SK-N-SH (cell line): Measurements from ENCODE around the gene HMMR.

Source experiments
- CHD2 ChIP-seq: fragments of 150-350 bp; IDR thresholded peaks from 2 replicates; pipeline ENCODE4 v1.6.1; 2018; ENCODE audit warnings: low read length; ENCODE audit not compliant: partially characterized antibody
- CTCF ChIP-seq: fragments of 200-600 bp; sonication (generic); IDR thresholded peaks from 2 replicates; pipeline ENCODE4 v1.6.1; 2017; ENCODE audit warnings: antibody characterized with exemption, mild to moderate bottlenecking, moderate library complexity
- FOSL2 ChIP-seq: IDR thresholded peaks from 2 replicates; pipeline ENCODE4 v1.4.0; 2012; ENCODE audit warnings: low read depth, mild to moderate bottlenecking, moderate library complexity, borderline replicate concordance
- PBX3 ChIP-seq: IDR thresholded peaks from 2 replicates; pipeline ENCODE4; 2012
- TAF1 ChIP-seq: IDR thresholded peaks from 2 replicates; pipeline ENCODE4 v1.6.1; 2012; ENCODE audit warnings: low read depth, mild to moderate bottlenecking, low read length, moderate library complexity, borderline replicate concordance
- YY1 ChIP-seq: IDR thresholded peaks from 2 replicates; pipeline ENCODE4 v1.4.0; 2012; ENCODE audit warnings: low read depth, mild to moderate bottlenecking

DNA sequence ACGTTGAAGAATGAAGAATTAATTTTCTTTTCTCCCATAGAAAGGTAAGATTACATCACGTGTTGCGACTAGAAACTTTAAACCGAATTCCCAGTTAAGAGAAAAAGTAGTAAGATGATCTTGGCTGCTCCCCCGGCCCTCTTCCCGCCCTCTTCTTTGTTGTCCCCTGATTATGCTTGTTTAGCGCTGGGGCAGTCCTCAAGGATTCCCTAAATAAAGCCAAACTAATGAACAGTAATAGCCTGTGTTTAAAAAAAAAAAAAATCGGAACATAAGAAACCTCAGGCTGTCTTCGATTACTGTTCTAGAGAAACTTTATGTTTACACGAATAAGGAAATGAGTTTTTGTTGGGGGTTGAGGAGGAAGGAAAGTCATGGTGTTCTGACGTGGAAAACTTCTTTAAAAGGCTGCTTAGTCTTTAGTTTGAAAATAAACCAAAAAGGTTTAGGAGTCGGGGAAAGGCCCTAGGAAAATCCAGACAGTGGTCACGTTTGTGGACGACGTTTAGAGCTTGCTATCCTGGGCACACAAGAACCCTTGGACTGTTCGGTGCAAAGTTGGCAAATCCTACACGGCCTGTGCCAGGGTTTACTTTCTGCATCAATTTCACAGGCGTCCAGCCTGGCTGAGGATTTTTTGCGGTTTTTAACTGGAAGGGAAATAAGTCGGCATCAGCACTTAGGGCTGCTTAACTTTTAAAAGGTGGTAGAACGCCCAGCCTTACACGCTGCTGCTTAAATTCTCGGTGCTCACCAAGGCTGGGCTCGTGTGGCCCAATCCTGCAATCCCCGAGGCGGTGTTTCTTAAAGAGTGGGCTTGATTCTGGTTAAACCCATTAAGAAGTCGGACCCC lies 43.9 kb downstream of the HMMR start:
- no peak for TF ChIP-seq CTCF
- 0 out of 2 replicates have a peak, but pooled peaks have one; percentile 5 for TF ChIP-seq PBX3
- TF ChIP-seq CHD2, result no peak
- no peak for TF ChIP-seq FOSL2
- 0 out of 2 replicates have a peak, but pooled peaks have one; percentile 7 for TF ChIP-seq TAF1
- TF ChIP-seq YY1, result no peak
